ENCODE results near the gene ZDHHC12. TPM values are rescaled to one million over a fixed set of nuclear protein-coding genes. Genes with fewer than 3 reads are reported as not detected.
A peak's percentile ranks its signal among the peaks of the same experiment; 100 is the strongest.

ZDHHC12 gene
- total and polyA plus RNA-seq, 2 of the 13 experiments (the other 11 are each of a cell fraction or from before 2014, with no cell fraction given): 25.4 to 28.0 TPM

DNA sequence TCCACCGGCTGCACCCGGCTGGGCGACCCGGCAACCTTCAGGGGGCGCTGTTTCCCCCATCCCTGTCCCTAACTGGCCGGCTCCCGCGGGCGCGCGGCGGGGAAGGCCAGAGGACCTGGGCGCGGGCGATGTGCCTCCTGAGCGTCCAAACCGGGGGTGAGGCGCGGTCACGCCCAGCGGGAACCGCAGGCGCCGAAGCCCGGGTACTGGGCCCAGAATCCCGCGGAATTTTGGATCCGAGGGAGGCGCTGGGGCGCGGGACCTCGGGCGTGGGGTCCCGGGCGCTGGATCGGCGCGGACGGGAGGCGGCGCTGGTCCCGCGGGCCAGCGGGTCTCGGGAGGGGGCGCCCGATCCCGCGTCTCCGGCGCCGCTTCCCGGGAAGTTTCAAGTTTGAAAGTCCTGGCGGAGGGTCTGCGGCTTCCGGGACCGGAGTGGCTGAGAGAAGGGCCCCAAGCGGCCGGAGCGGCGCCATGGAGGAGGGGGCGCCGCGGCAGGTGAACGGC, 21.4 kb downstream of the ZDHHC12 start, which contains the start of gene PKN3 (continued):
- TF ChIP-seq, protein P1, sequence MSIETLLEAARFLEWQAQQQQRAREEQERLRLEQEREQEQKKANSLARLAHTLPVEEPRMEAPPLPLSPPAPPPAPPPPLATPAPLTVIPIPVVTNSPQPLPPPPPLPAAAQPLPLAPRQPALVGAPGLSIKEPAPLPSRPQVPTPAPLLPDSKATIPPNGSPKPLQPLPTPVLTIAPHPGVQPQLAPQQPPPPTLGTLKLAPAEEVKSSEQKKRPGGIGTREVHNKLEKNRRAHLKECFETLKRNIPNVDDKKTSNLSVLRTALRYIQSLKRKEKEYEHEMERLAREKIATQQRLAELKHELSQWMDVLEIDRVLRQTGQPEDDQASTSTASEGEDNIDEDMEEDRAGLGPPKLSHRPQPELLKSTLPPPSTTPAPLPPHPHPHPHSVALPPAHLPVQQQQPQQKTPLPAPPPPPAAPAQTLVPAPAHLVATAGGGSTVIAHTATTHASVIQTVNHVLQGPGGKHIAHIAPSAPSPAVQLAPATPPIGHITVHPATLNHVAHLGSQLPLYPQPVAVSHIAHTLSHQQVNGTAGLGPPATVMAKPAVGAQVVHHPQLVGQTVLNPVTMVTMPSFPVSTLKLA (IDR thresholded peaks at IDR 0.05): no peak
- TF ChIP-seq KLF13 (CRISPR knock-in tag; IDR thresholded peaks at IDR 0.05): no peak
- TF ChIP-seq MIER3 (CRISPR knock-in tag; IDR thresholded peaks at IDR 0.05; ENCODE audit: borderline replicate concordance): no peak
- no peak for TF ChIP-seq ZNF550 (CRISPR knock-in tag; IDR thresholded peaks at IDR 0.05; ENCODE audit: borderline replicate concordance)
- TF ChIP-seq PCBP2 (optimal IDR thresholded peaks at IDR 0.05; ENCODE audit: low read depth, low read length, poor library complexity, severe bottlenecking): no peak
- TF ChIP-seq, protein P2, sequence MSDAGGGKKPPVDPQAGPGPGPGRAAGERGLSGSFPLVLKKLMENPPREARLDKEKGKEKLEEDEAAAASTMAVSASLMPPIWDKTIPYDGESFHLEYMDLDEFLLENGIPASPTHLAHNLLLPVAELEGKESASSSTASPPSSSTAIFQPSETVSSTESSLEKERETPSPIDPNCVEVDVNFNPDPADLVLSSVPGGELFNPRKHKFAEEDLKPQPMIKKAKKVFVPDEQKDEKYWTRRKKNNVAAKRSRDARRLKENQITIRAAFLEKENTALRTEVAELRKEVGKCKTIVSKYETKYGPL (CRISPR knock-in tag; IDR thresholded peaks at IDR 0.05): no peak
- TF ChIP-seq, protein P3, sequence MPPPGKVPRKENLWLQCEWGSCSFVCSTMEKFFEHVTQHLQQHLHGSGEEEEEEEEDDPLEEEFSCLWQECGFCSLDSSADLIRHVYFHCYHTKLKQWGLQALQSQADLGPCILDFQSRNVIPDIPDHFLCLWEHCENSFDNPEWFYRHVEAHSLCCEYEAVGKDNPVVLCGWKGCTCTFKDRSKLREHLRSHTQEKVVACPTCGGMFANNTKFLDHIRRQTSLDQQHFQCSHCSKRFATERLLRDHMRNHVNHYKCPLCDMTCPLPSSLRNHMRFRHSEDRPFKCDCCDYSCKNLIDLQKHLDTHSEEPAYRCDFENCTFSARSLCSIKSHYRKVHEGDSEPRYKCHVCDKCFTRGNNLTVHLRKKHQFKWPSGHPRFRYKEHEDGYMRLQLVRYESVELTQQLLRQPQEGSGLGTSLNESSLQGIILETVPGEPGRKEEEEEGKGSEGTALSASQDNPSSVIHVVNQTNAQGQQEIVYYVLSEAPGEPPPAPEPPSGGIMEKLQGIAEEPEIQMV (CRISPR knock-in tag; IDR thresholded peaks at IDR 0.05; ENCODE audit: low read depth): no peak
- TF ChIP-seq ZNF331 (CRISPR knock-in tag; IDR thresholded peaks at IDR 0.05): no peak
- TF ChIP-seq MAF1 (CRISPR knock-in tag; IDR thresholded peaks at IDR 0.05; ENCODE audit: borderline replicate concordance): no peak
- TF ChIP-seq ASH2L (IDR thresholded peaks at IDR 0.05; ENCODE audit: insufficient read length, low read depth, low read length): peak; percentile 74
- no peak for TF ChIP-seq MAFK (conservative IDR thresholded peaks at IDR 0.05 in 1 of 2, IDR thresholded peaks at IDR 0.05 in 1 of 2; ENCODE audit: low read length in 2 of 2)
- TF ChIP-seq TMF1 (CRISPR knock-in tag; IDR thresholded peaks at IDR 0.05; ENCODE audit: low read depth): no peak
- no peak for TF ChIP-seq ZNF7 (CRISPR knock-in tag; IDR thresholded peaks at IDR 0.05)
- TF ChIP-seq SIX1 (CRISPR knock-in tag; IDR thresholded peaks at IDR 0.05; ENCODE audit: borderline replicate concordance): no peak
- TF ChIP-seq ZNF713 (CRISPR knock-in tag; IDR thresholded peaks at IDR 0.05): peak; percentile 39; the same call in 1 of the 2 replicates
- 0 out of 2 replicates have a peak, but pooled peaks have one; percentile 23 for TF ChIP-seq ZNF724P (CRISPR knock-in tag; IDR thresholded peaks at IDR 0.05; ENCODE audit: borderline replicate concordance)
- TF ChIP-seq ZNF460 (CRISPR knock-in tag; IDR thresholded peaks at IDR 0.05; ENCODE audit: borderline replicate concordance): no peak
- no peak for TF ChIP-seq ZNF549 (CRISPR knock-in tag; IDR thresholded peaks at IDR 0.05)
- TF ChIP-seq SP4 (CRISPR knock-in tag; IDR thresholded peaks at IDR 0.05): no peak
- TF ChIP-seq, protein P4, sequence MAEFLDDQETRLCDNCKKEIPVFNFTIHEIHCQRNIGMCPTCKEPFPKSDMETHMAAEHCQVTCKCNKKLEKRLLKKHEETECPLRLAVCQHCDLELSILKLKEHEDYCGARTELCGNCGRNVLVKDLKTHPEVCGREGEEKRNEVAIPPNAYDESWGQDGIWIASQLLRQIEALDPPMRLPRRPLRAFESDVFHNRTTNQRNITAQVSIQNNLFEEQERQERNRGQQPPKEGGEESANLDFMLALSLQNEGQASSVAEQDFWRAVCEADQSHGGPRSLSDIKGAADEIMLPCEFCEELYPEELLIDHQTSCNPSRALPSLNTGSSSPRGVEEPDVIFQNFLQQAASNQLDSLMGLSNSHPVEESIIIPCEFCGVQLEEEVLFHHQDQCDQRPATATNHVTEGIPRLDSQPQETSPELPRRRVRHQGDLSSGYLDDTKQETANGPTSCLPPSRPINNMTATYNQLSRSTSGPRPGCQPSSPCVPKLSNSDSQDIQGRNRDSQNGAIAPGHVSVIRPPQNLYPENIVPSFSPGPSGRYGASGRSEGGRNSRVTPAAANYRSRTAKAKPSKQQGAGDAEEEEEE (CRISPR knock-in tag; IDR thresholded peaks at IDR 0.05; ENCODE audit: borderline replicate concordance): no peak
- TF ChIP-seq, protein P5, sequence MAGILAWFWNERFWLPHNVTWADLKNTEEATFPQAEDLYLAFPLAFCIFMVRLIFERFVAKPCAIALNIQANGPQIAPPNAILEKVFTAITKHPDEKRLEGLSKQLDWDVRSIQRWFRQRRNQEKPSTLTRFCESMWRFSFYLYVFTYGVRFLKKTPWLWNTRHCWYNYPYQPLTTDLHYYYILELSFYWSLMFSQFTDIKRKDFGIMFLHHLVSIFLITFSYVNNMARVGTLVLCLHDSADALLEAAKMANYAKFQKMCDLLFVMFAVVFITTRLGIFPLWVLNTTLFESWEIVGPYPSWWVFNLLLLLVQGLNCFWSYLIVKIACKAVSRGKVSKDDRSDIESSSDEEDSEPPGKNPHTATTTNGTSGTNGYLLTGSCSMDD (CRISPR knock-in tag; IDR thresholded peaks at IDR 0.05): no peak
- TF ChIP-seq, protein P6, sequence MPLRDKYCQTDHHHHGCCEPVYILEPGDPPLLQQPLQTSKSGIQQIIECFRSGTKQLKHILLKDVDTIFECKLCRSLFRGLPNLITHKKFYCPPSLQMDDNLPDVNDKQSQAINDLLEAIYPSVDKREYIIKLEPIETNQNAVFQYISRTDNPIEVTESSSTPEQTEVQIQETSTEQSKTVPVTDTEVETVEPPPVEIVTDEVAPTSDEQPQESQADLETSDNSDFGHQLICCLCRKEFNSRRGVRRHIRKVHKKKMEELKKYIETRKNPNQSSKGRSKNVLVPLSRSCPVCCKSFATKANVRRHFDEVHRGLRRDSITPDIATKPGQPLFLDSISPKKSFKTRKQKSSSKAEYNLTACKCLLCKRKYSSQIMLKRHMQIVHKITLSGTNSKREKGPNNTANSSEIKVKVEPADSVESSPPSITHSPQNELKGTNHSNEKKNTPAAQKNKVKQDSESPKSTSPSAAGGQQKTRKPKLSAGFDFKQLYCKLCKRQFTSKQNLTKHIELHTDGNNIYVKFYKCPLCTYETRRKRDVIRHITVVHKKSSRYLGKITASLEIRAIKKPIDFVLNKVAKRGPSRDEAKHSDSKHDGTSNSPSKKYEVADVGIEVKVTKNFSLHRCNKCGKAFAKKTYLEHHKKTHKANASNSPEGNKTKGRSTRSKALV (CRISPR knock-in tag; IDR thresholded peaks at IDR 0.05): no peak; the same call in 1 of the 2 replicates

Measured in HepG2 (cell line).